Loucy (cell line): ENCODE data around the gene GABRR3.

Source experiments
- H2AFZ ChIP-seq: fragments of 200-600 bp; sonication (generic); 2 replicates; pipeline ENCODE4 v1.6.0; 2016; ENCODE audit warnings: antibody characterized with exemption, mild to moderate bottlenecking, low read length, moderate library complexity
- H3F3A ChIP-seq: fragments of 200-600 bp; 2 replicates; pipeline ENCODE4 v1.6.0; 2016; ENCODE audit warnings: antibody characterized with exemption, low read depth, mild to moderate bottlenecking
- H3K27me3 ChIP-seq: fragments of 200-600 bp; sonication (generic); 2 replicates; pipeline ENCODE4 v1.6.1; 2014; ENCODE audit warnings: low read length, mild to moderate bottlenecking; ENCODE audit not compliant: insufficient read depth, poor library complexity, severe bottlenecking
- H3K36me3 ChIP-seq: fragments of 200-600 bp; sonication (generic); 2 replicates; pipeline ENCODE4 v1.6.1; 2016; ENCODE audit warnings: low read length; ENCODE audit not compliant: insufficient read depth
- H3K4me1 ChIP-seq: fragments of 200-600 bp; sonication (generic); 2 replicates; pipeline ENCODE4 v1.5.1; 2014; ENCODE audit warnings: low read length, mild to moderate bottlenecking; ENCODE audit not compliant: insufficient read depth, poor library complexity, severe bottlenecking
- H3K4me2 ChIP-seq: fragments of 200-600 bp; sonication (generic); 2 replicates; pipeline ENCODE4 v1.6.0; 2014; ENCODE audit warnings: antibody characterized with exemption, low read length, low read depth, mild to moderate bottlenecking; ENCODE audit not compliant: poor library complexity, severe bottlenecking
- H3K4me3 ChIP-seq: fragments of 200-600 bp; sonication (generic); 2 replicates; pipeline ENCODE4 v1.5.1; 2014; ENCODE audit warnings: low read length, mild to moderate bottlenecking, mixed read lengths; ENCODE audit not compliant: poor library complexity, severe bottlenecking
- H3K79me2 ChIP-seq: fragments of 200-600 bp; sonication (generic); 2 replicates; pipeline ENCODE4 v1.6.1; 2014; ENCODE audit warnings: low read length; ENCODE audit not compliant: insufficient read depth
- H3K9ac ChIP-seq: fragments of 200-600 bp; sonication (generic); 2 replicates; pipeline ENCODE4 v1.6.0; 2014; ENCODE audit warnings: mild to moderate bottlenecking, low read depth, low read length, moderate library complexity; ENCODE audit not compliant: poor library complexity, severe bottlenecking
- H3K9me2 ChIP-seq: fragments of 200-600 bp; sonication (generic); replicated peaks from 2 replicates; pipeline ENCODE4 v1.6.1; 2016; ENCODE audit warnings: low read depth, low read length, mixed read lengths
- H3K9me3 ChIP-seq: fragments of 200-600 bp; sonication (generic); 2 replicates; pipeline ENCODE4 v1.6.1; 2014; ENCODE audit warnings: mild to moderate bottlenecking, antibody characterized with exemption, low read length, low read depth; ENCODE audit not compliant: insufficient read depth
- H4K20me1 ChIP-seq: fragments of 200-600 bp; sonication (generic); 2 replicates; pipeline ENCODE4 v1.6.0; 2014; ENCODE audit warnings: antibody characterized with exemption, low read length, mild to moderate bottlenecking; ENCODE audit not compliant: insufficient read depth, poor library complexity, severe bottlenecking
- EZH2phosphoT487 ChIP-seq: fragments of 200-600 bp; IDR thresholded peaks from 2 replicates; pipeline ENCODE4 v1.6.1; 2018; ENCODE audit warnings: antibody characterized with exemption, mild to moderate bottlenecking, moderate library complexity, borderline replicate concordance
- TF ChIP-seq, protein P1 (sequence below): fragments of 200-600 bp; sonication (generic); conservative IDR thresholded peaks from 2 replicates; pipeline ENCODE4 v1.5.1; 2014; ENCODE audit warnings: mild to moderate bottlenecking, antibody characterized with exemption, low read length

The GABRR3 gene

GRCh38 chr3:97958396-97958795 is 76.7 kb downstream of the GABRR3 start:
- Histone ChIP-seq H3K9me2 (no peaks in the 10 kb centered on the region), H2AFZ (no peak overlapping the region; the same call in 1 of the 2 replicates), H3K4me3 (no peak overlapping the region), H3K36me3 (peaks cover 19% of the 10 kb centered on the region; the same call in 1 of the 2 replicates), H3K4me1 (peaks cover 12% of the 10 kb centered on the region), H3F3A (no peaks in the 10 kb centered on the region), H3K79me2 (peaks cover 7% of the 10 kb centered on the region; the same call in 1 of the 2 replicates), H3K4me2 (peak overlapping the region; percentile 23), H4K20me1 (no peaks in the 10 kb centered on the region), H3K9me3 (no peaks in the 10 kb centered on the region), H3K27me3 (no peaks in the 10 kb centered on the region), H3K9ac (no peak overlapping the region)
- no peak for TF ChIP-seq EZH2phosphoT487
- TF ChIP-seq, protein P1, sequence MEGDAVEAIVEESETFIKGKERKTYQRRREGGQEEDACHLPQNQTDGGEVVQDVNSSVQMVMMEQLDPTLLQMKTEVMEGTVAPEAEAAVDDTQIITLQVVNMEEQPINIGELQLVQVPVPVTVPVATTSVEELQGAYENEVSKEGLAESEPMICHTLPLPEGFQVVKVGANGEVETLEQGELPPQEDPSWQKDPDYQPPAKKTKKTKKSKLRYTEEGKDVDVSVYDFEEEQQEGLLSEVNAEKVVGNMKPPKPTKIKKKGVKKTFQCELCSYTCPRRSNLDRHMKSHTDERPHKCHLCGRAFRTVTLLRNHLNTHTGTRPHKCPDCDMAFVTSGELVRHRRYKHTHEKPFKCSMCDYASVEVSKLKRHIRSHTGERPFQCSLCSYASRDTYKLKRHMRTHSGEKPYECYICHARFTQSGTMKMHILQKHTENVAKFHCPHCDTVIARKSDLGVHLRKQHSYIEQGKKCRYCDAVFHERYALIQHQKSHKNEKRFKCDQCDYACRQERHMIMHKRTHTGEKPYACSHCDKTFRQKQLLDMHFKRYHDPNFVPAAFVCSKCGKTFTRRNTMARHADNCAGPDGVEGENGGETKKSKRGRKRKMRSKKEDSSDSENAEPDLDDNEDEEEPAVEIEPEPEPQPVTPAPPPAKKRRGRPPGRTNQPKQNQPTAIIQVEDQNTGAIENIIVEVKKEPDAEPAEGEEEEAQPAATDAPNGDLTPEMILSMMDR: no peak

GRCh38 chr3:97957617-97958311 is 77.4 kb downstream of the GABRR3 start:
- Histone ChIP-seq H3K4me3 (no peak overlapping the region), H3K9me3 (no peaks in the 10 kb centered on the region), H3K9ac (no peak overlapping the region), H3F3A (no peaks in the 10 kb centered on the region), H3K4me2 (no peak overlapping the region), H3K79me2 (peaks cover 2% of the 10 kb centered on the region; the same call in 1 of the 2 replicates), H3K4me1 (peaks cover 12% of the 10 kb centered on the region), H2AFZ (no peak overlapping the region), H3K9me2 (no peaks in the 10 kb centered on the region), H3K27me3 (no peaks in the 10 kb centered on the region), H3K36me3 (peaks cover 22% of the 10 kb centered on the region; the same call in 1 of the 2 replicates), H4K20me1 (no peaks in the 10 kb centered on the region)
- TF ChIP-seq EZH2phosphoT487: no peak
- TF ChIP-seq, protein P1: no peak

DNA sequence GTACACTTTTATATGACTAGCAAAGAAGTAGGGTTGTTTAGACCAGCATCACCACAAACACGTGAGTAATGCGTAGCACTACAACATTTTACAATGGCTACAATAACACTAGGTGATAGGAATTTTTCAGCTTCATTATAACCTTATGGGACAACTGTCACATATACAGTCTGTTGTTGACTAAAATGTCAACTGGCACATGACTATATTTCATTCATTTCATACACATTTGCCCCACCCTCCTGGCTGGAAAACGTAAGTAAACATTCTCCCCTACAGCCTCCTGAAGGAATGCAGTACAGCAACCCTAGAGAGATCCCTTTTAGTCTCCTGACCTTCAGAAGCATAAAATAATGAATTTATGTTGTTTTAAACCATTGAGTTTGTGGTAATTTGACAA is 79.1 kb downstream of the GABRR3 start:
- H3K4me3 ChIP-seq: no peak overlapping the region
- H3K9me2 ChIP-seq: no peaks in the 10 kb centered on the region
- no peak overlapping the region for H2AFZ ChIP-seq
- no peaks in the 10 kb centered on the region for H4K20me1 ChIP-seq
- H3K27me3 ChIP-seq: no peaks in the 10 kb centered on the region
- H3K4me1 ChIP-seq: peaks cover 12% of the 10 kb centered on the region
- H3K4me2 ChIP-seq: no peak overlapping the region
- no peak overlapping the region for H3K9ac ChIP-seq
- H3F3A ChIP-seq: no peaks in the 10 kb centered on the region
- peaks cover 30% of the 10 kb centered on the region; the same call in 1 of the 2 replicates for H3K36me3 ChIP-seq
- no peaks in the 10 kb centered on the region for H3K79me2 ChIP-seq
- TF ChIP-seq, protein P1: no peak
- no peak for TF ChIP-seq EZH2phosphoT487
- no peaks in the 10 kb centered on the region for H3K9me3 ChIP-seq
